ENCODE results near the gene SIM2. TPM values are rescaled to one million over a fixed set of nuclear protein-coding genes. Genes with fewer than 3 reads are reported as not detected.

The SIM2 gene
- total and polyA plus RNA-seq, 2 of the 13 experiments (the other 11 are each of a cell fraction or from before 2014, with no cell fraction given): 0.36 to 0.53 TPM

- TF ChIP-seq ZNF414 (CRISPR knock-in tag; IDR thresholded peaks at IDR 0.05) (no peak), SMC3 (IDR thresholded peaks at IDR 0.05; ENCODE audit: low read length) (no peak), ARID2 (CRISPR knock-in tag; IDR thresholded peaks at IDR 0.05; ENCODE audit: borderline replicate concordance) (no peak), THAP7 (CRISPR knock-in tag; IDR thresholded peaks at IDR 0.05) (no peak), ZNF318 (CRISPR knock-in tag; IDR thresholded peaks at IDR 0.05) (no peak), TFDP2 (CRISPR knock-in tag; IDR thresholded peaks at IDR 0.05) (no peak), SIN3B (IDR thresholded peaks at IDR 0.05; ENCODE audit: low read length) (no peak), KDM6A (CRISPR knock-in tag; IDR thresholded peaks at IDR 0.05; ENCODE audit: low read depth) (no peak), ZNF75D (CRISPR knock-in tag; IDR thresholded peaks at IDR 0.05; ENCODE audit: borderline replicate concordance) (no peak), ZNF512B (CRISPR knock-in tag; IDR thresholded peaks at IDR 0.05; ENCODE audit: borderline replicate concordance) (no peak), ZNF451 (CRISPR knock-in tag; IDR thresholded peaks at IDR 0.05) (no peak), RCOR2 (CRISPR knock-in tag; IDR thresholded peaks at IDR 0.05) (no peak), ZNF530 (CRISPR knock-in tag; IDR thresholded peaks at IDR 0.05; ENCODE audit: low read depth) (no peak)
These were observed 432 bp upstream of the SIM2 start (continued) for GRCh38 chr21:36698385-36698980.

Measured in HepG2 (cell line).